Left lung (tissue), 10 donors: ENCODE results near the gene TNIP1. TPM values are rescaled to one million over a fixed set of nuclear protein-coding genes. Genes with fewer than 3 reads are reported as not detected.

Experiments
- ATAC-seq: fragments of 200-7000 bp; cut with Tn5 transposase; one replicate; pipeline ENCODE4 v1.9.1; 2020; ENCODE audit warnings: moderate library complexity
- DNase-seq, 4 donors: peaks; one replicate each; pipeline ENCODE4 v3.0.0-alpha.2; 2013 to 2020
- H3K27ac ChIP-seq, 2 donors: fragments of 200-600 bp; sonication (generic) in 1 of 2; one replicate each; pipeline versions ENCODE4 v1.5.0 to v1.8.0; 2020 to 2021
- H3K27me3 ChIP-seq, 2 donors: fragments of 200-600 bp; sonication (generic) in 1 of 2; one replicate each; pipeline versions ENCODE4 v1.5.0 to v1.8.0; 2020 to 2021
- H3K36me3 ChIP-seq, 2 donors: fragments of 200-600 bp; sonication (generic) in 1 of 2; one replicate each; pipeline versions ENCODE4 v1.5.0 to v1.8.0; 2020 to 2021
- H3K4me1 ChIP-seq, 2 donors: fragments of 200-600 bp; one replicate each; pipeline ENCODE4 v1.8.0; 2021
- H3K4me3 ChIP-seq, 2 donors: fragments of 200-600 bp; sonication (generic) in 1 of 2; one replicate each; pipeline versions ENCODE4 v1.5.0 to v1.8.0; 2020 to 2021; ENCODE audit warnings: mild to moderate bottlenecking in 1 of 2
- H3K9me3 ChIP-seq, 2 donors: fragments of 200-600 bp; sonication (generic) in 1 of 2; one replicate each; pipeline versions ENCODE4 v1.5.0 to v1.8.0; 2020 to 2021
- CTCF ChIP-seq, 2 donors: fragments of 200-600 bp; sonication (generic) in 1 of 2; IDR thresholded peaks; one replicate each; pipeline versions ENCODE4 v1.5.0 to v1.8.0; 2021; ENCODE audit warnings: antibody characterized with exemption in 2 of 2
- intact Hi-C, 2 donors: fragments of 100-400 bp; cut with DNase I; formaldehyde crosslinking; loops; one replicate each; pipeline versions ENCODE4 v1.11.2 to v1.14.2; 2022
- polyA plus RNA-seq, 6 donors: library from polyadenylated mRNA; unstranded; fragments of 120-200 nt; gene quantifications; one replicate each; pipeline ENCODE4 v1.2.1, GENCODE V29; 2013; ENCODE audit not compliant: insufficient read length in 6 of 6
- total RNA-seq, 2 donors: library from RNA; stranded (reverse); fragmentation: NEBNext Ultra II Directional; extraction: Animal tissue kit (Norgen Biotek cat#: 25700); gene quantifications; one replicate each; pipeline ENCODE4 v1.2.1, GENCODE V29; 2021
- donor health status: DM: no; HTN: yes; CAD: no.
- donor health status: DM: no; HTN: no; CAD: no.

TNIP1 gene
- total and polyA plus RNA-seq, 8 donors, result 82.3 to 133 (median 84.2) TPM

GRCh38 chr5:151001436-151001835 lies 79.4 kb downstream of the TNIP1 start:
- intact Hi-C loops, result loop anchor here in 1 of 2 donors (5.0 kb wide), 2 partner anchors 46 to 111 kb away; no protein-coding TSS in a partner anchor
- no peak overlapping the region for H3K27ac ChIP-seq
- H3K4me1 ChIP-seq, result peaks cover 10 to 19% of the 10 kb centered on the region in 2 donors
- H3K4me3 ChIP-seq, result no peak overlapping the region
- no peak for ATAC-seq
- no peak for TF ChIP-seq CTCF (IDR thresholded peaks at IDR 0.05)
- no peaks in the 10 kb centered on the region for H3K27me3 ChIP-seq
- no peaks in the 10 kb centered on the region for H3K36me3 ChIP-seq
- no peak for DNase-seq
- no peaks in the 10 kb centered on the region for H3K9me3 ChIP-seq

GRCh38 chr5:150999704-151000442 lies 81.0 kb downstream of the TNIP1 start:
- peaks cover 0 to 8% of the 10 kb centered on the region in 2 donors for H3K4me1 ChIP-seq
- no peaks in the 10 kb centered on the region for H3K9me3 ChIP-seq
- intact Hi-C loops, result loop anchor here in 1 of 2 donors (5.0 kb wide), 2 partner anchors 47 to 112 kb away; no protein-coding TSS in a partner anchor
- ATAC-seq (no peak), DNase-seq (no peak)
- no peaks in the 10 kb centered on the region for H3K36me3 ChIP-seq
- no peak overlapping the region for H3K27ac ChIP-seq
- no peak overlapping the region for H3K4me3 ChIP-seq
- TF ChIP-seq CTCF (IDR thresholded peaks at IDR 0.05), result no peak
- H3K27me3 ChIP-seq, result no peaks in the 10 kb centered on the region

GRCh38 chr5:150993826-150994412 lies 86.9 kb downstream of the TNIP1 start:
- intact Hi-C loops, result no loop called here
- Histone ChIP-seq H3K36me3 (no peaks in the 10 kb centered on the region), H3K27ac (no peak overlapping the region), H3K9me3 (peaks cover 0 to 18% of the 10 kb centered on the region in 2 donors), H3K4me1 (no peaks in the 10 kb centered on the region), H3K27me3 (no peaks in the 10 kb centered on the region), H3K4me3 (no peak overlapping the region)
- no peak for DNase-seq
- ATAC-seq, result no peak
- no peak for TF ChIP-seq CTCF (IDR thresholded peaks at IDR 0.05)

GRCh38 chr5:150993422-150993821 lies 87.4 kb downstream of the TNIP1 start:
- Histone ChIP-seq H3K9me3 (peaks cover 0 to 18% of the 10 kb centered on the region in 2 donors), H3K4me3 (no peak overlapping the region), H3K36me3 (no peaks in the 10 kb centered on the region), H3K27me3 (no peaks in the 10 kb centered on the region), H3K4me1 (no peaks in the 10 kb centered on the region), H3K27ac (no peak overlapping the region)
- DNase-seq (no peak), ATAC-seq (no peak)
- intact Hi-C loops, result no loop called here
- no peak for TF ChIP-seq CTCF (IDR thresholded peaks at IDR 0.05)

GRCh38 chr5:150992705-150993104 lies 88.1 kb downstream of the TNIP1 start:
- Histone ChIP-seq H3K9me3 (peaks cover 0 to 18% of the 10 kb centered on the region in 2 donors), H3K36me3 (no peaks in the 10 kb centered on the region), H3K27ac (no peak overlapping the region), H3K27me3 (no peaks in the 10 kb centered on the region), H3K4me1 (no peaks in the 10 kb centered on the region), H3K4me3 (no peak overlapping the region)
- DNase-seq (no peak), ATAC-seq (no peak)
- intact Hi-C loops, result no loop called here
- no peak for TF ChIP-seq CTCF (IDR thresholded peaks at IDR 0.05)
